Measurements from ENCODE around the gene TUBA4B.

TUBA4B gene

GRCh38 chr2:219289537-219290361, 36.7 kb downstream of the TUBA4B start:
- no peaks in the 10 kb centered on the region for H3K27me3 ChIP-seq (ENCODE audit: insufficient read depth, poor library complexity, severe bottlenecking)
- peaks cover 27% of the 10 kb centered on the region for H3K4me1 ChIP-seq (ENCODE audit: insufficient read depth, poor library complexity, severe bottlenecking)
- H3K27ac ChIP-seq (ENCODE audit: poor library complexity, severe bottlenecking): peak overlapping the region; percentile 79
- H3K4me3 ChIP-seq (ENCODE audit: severe bottlenecking): no peak overlapping the region
- ATAC-seq (ENCODE audit: low read depth) (peak; percentile 53), DNase-seq (ENCODE audit: low spot score) (peak; percentile 81)
- peaks cover 8% of the 10 kb centered on the region for H3K36me3 ChIP-seq (ENCODE audit: low read depth)
- no peaks in the 10 kb centered on the region for H3K9me3 ChIP-seq (ENCODE audit: severe bottlenecking)
- TF ChIP-seq CTCF (IDR thresholded peaks at IDR 0.05; ENCODE audit: poor library complexity, severe bottlenecking): no peak

DNA sequence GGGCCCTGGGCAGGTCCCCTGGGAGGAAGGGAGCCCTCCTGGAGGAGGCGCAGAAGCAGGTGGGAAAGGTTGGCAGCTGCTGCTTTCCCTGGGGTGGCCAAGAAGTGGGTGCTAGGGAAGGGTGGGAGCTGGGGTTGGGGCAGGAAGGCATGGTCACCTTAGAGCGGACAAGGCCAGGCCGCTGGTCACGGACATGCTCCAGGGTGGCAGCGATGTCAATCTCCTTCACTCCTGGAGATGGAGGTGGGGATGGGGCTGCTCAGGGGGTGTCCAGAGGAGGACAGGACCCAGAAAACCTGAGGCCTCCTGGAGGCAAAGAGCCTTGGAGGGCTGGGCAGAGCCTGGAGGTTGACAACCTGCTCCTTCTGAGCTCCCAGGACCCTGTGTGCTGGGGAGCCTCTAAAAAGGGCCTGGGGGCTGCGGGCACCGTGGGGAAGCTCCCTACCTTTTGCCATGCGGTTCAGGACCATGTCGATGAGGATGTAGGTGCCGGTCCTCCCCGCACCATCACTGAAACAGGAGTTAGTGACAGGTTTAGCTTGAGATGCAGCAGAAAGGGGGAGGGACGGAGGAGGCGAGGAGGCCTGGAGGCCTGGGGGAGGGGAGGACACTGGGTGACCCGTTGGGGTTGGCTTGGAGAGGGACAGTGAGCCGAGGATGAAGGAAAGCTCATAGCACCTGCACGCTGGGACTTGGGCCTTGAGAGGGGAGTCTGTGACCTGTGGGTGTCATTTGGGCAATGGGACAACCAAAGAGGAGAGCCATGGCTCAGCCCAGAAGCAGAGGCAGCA, 37.5 kb downstream of the TUBA4B start:
- DNase-seq (ENCODE audit: low spot score): no peak
- no peak for ATAC-seq (ENCODE audit: low read depth)
- H3K36me3 ChIP-seq (ENCODE audit: low read depth): 0 out of 2 replicates have a peak, but pooled peaks cover under 1% of the 10 kb centered on the region
- no peak for TF ChIP-seq CTCF (IDR thresholded peaks at IDR 0.05; ENCODE audit: poor library complexity, severe bottlenecking)
- H3K4me3 ChIP-seq (ENCODE audit: severe bottlenecking): no peak overlapping the region
- peaks cover 24% of the 10 kb centered on the region for H3K4me1 ChIP-seq (ENCODE audit: insufficient read depth, poor library complexity, severe bottlenecking)
- H3K27ac ChIP-seq (ENCODE audit: poor library complexity, severe bottlenecking): peak overlapping the region; percentile 79
- H3K27me3 ChIP-seq (ENCODE audit: insufficient read depth, poor library complexity, severe bottlenecking): no peaks in the 10 kb centered on the region
- no peaks in the 10 kb centered on the region for H3K9me3 ChIP-seq (ENCODE audit: severe bottlenecking)

DNA sequence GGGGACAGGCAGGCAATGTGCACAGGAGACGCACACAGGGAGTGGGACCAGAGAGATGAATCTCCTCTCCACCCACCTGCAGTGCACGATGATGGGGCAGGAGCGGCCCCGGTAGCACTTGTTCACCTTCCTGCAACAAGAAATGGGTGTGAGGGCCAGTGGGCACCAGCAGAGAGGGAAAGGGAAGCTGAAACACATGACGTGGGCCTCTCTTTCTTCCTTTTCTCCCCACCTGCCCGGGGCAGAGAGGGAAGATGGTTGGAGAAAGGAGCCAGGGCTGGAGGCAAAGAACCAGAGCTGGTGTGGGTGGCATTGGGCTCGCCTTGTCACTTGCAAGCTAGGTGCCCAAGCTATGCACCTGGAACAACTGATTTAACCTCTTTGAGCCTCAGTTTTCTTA, 38.4 kb downstream of the TUBA4B start:
- no peak overlapping the region for H3K27ac ChIP-seq (ENCODE audit: poor library complexity, severe bottlenecking)
- no peaks in the 10 kb centered on the region for H3K27me3 ChIP-seq (ENCODE audit: insufficient read depth, poor library complexity, severe bottlenecking)
- TF ChIP-seq CTCF (IDR thresholded peaks at IDR 0.05; ENCODE audit: poor library complexity, severe bottlenecking): no peak
- no peak overlapping the region for H3K4me3 ChIP-seq (ENCODE audit: severe bottlenecking)
- no peaks in the 10 kb centered on the region for H3K36me3 ChIP-seq (ENCODE audit: low read depth)
- ATAC-seq (ENCODE audit: low read depth): no peak
- DNase-seq (ENCODE audit: low spot score): no peak
- peaks cover 19% of the 10 kb centered on the region for H3K4me1 ChIP-seq (ENCODE audit: insufficient read depth, poor library complexity, severe bottlenecking)
- H3K9me3 ChIP-seq (ENCODE audit: severe bottlenecking): no peaks in the 10 kb centered on the region

DNA sequence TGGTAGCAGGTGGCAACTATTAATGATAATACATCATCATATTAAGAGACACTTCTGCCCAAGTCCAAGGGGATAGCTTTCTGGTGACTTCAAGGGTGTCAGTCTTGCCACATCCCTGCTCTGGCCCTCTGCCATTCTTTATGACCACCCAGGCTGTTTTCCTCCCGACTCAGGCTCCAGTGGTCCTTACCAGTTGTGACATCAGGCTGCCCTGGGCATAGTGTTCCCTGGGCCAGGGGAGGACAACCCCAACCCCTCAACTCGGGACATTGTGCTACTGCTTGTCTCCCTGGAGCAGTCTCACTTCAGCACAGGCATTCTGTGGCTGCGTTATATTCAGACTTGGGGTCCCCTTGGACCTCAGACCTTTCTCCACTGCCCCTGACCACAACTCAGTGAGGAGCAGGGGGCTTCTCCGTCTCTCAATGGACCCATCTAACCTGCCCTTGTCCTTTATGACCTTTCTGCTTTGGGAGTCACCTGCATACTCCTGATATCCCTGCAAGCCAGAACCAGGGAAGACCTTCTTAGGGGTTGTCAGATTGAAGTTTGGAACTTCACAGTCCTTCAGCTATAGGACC, 39.0 kb downstream of the TUBA4B start:
- DNase-seq (ENCODE audit: low spot score): no peak
- Histone ChIP-seq H3K27ac (ENCODE audit: poor library complexity, severe bottlenecking) (no peak overlapping the region), H3K4me3 (ENCODE audit: severe bottlenecking) (no peak overlapping the region), H3K9me3 (ENCODE audit: severe bottlenecking) (no peaks in the 10 kb centered on the region), H3K4me1 (ENCODE audit: insufficient read depth, poor library complexity, severe bottlenecking) (peaks cover 13% of the 10 kb centered on the region), H3K27me3 (ENCODE audit: insufficient read depth, poor library complexity, severe bottlenecking) (no peaks in the 10 kb centered on the region), H3K36me3 (ENCODE audit: low read depth) (no peaks in the 10 kb centered on the region)
- TF ChIP-seq CTCF (IDR thresholded peaks at IDR 0.05; ENCODE audit: poor library complexity, severe bottlenecking): no peak
- no peak for ATAC-seq (ENCODE audit: low read depth)

Measured in RWPE2 (cell line).